Liver (tissue), 3 donors: ENCODE data around the gene ADARB1.

Source experiments
- FOXA1 ChIP-seq: IDR thresholded peaks from 2 replicates; pipeline ENCODE4 v1.6.1; 2016; ENCODE audit warnings: antibody characterized with exemption
- GABPA ChIP-seq, 2 donors: IDR thresholded peaks in 1 of 2; conservative IDR thresholded peaks in 1 of 2; 2 replicates each; pipeline ENCODE4 v1.6.1; 2016; ENCODE audit warnings: antibody characterized with exemption in 2 of 2, mild to moderate bottlenecking in 1 of 2, moderate library complexity in 1 of 2
- JUND ChIP-seq, 2 donors: IDR thresholded peaks; 2 replicates each; pipeline ENCODE4 v1.6.1; 2016; ENCODE audit warnings: antibody characterized with exemption in 2 of 2
- RAD21 ChIP-seq, 2 donors: IDR thresholded peaks; 2 replicates each; pipeline ENCODE4 v1.6.1; 2016; ENCODE audit warnings: antibody characterized with exemption in 2 of 2, mild to moderate bottlenecking in 2 of 2
- TAF1 ChIP-seq: conservative IDR thresholded peaks from 2 replicates; pipeline ENCODE4 v1.6.1; 2016; ENCODE audit warnings: antibody characterized with exemption, mild to moderate bottlenecking
- YY1 ChIP-seq: IDR thresholded peaks from 2 replicates; pipeline ENCODE4 v1.6.1; 2016; ENCODE audit warnings: antibody characterized with exemption, mild to moderate bottlenecking
- TF ChIP-seq, protein P1 (sequence below): IDR thresholded peaks from 2 replicates; pipeline ENCODE4 v1.6.1; 2016; ENCODE audit warnings: antibody characterized with exemption
- TF ChIP-seq, protein P2 (sequence below): fragments of 150-350 bp; IDR thresholded peaks from 2 replicates; pipeline ENCODE4 v1.5.1; 2017; ENCODE audit warnings: improper control_type of control experiment, low read depth, low read length; ENCODE audit not compliant: missing input control
- TF ChIP-seq, protein P3 (sequence below): IDR thresholded peaks from 2 replicates; pipeline ENCODE4 v1.6.1; 2016; ENCODE audit warnings: antibody characterized with exemption, mild to moderate bottlenecking
- TF ChIP-seq, protein P4 (sequence below): IDR thresholded peaks from 2 replicates; pipeline ENCODE4 v1.6.1; 2016; ENCODE audit warnings: antibody characterized with exemption
- donor health status: healthy.
- donor health status: healthy.

DNA sequence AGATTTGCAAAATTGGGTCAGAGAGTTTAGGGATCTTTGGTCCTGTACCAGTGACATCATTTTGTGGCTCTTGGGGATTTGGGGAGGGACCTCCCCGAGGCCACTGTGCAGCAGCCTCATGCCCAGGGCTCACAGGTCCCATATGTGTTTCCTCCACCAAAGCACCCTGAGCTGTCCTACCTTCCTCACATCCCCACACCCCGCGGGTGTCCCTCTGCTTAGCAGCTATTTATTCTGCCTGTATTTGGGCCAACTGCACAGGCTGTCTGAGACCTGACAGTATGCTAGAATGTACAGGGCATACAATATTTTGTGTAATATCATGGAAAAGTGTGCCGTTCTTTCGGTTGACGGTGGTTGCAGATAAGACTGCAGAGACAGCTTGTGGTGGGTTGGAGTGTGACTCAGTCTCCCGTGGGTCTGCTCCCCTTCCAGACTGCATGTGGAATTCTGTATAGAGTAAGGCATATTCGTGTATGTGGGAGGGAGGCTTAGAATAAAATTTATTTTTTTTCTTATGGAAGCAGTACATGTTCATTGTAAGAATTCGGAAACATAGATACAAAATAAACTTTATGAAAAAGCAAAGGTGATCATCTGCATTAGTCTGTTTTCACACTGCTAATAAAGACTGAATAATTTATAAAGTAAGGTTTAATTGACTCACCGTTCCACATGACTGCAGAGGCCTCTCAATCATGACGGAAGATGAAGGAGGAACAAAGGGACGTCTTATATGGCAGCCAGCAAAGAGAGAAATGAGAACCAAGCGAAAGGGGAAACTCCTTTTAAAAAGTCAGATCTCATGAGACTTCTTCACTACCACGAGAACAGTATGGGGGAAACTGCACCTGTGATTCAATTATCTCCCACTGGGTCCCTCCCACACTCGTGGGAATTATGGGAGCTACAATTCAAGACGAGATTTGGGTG is 84.4 kb downstream of the ADARB1 start:
- TF ChIP-seq, protein P1, sequence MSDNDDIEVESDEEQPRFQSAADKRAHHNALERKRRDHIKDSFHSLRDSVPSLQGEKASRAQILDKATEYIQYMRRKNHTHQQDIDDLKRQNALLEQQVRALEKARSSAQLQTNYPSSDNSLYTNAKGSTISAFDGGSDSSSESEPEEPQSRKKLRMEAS = no peak
- TF ChIP-seq RAD21 (IDR thresholded peaks at IDR 0.05) (no peak), JUND (IDR thresholded peaks at IDR 0.05) (no peak), FOXA1 (no peak), GABPA (IDR thresholded peaks at IDR 0.05 in 1 of 2, conservative IDR thresholded peaks at IDR 0.05 in 1 of 2) (no peak), TAF1 (no peak), YY1 (no peak)
- TF ChIP-seq, protein P2, sequence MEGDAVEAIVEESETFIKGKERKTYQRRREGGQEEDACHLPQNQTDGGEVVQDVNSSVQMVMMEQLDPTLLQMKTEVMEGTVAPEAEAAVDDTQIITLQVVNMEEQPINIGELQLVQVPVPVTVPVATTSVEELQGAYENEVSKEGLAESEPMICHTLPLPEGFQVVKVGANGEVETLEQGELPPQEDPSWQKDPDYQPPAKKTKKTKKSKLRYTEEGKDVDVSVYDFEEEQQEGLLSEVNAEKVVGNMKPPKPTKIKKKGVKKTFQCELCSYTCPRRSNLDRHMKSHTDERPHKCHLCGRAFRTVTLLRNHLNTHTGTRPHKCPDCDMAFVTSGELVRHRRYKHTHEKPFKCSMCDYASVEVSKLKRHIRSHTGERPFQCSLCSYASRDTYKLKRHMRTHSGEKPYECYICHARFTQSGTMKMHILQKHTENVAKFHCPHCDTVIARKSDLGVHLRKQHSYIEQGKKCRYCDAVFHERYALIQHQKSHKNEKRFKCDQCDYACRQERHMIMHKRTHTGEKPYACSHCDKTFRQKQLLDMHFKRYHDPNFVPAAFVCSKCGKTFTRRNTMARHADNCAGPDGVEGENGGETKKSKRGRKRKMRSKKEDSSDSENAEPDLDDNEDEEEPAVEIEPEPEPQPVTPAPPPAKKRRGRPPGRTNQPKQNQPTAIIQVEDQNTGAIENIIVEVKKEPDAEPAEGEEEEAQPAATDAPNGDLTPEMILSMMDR = no peak
- TF ChIP-seq, protein P3, sequence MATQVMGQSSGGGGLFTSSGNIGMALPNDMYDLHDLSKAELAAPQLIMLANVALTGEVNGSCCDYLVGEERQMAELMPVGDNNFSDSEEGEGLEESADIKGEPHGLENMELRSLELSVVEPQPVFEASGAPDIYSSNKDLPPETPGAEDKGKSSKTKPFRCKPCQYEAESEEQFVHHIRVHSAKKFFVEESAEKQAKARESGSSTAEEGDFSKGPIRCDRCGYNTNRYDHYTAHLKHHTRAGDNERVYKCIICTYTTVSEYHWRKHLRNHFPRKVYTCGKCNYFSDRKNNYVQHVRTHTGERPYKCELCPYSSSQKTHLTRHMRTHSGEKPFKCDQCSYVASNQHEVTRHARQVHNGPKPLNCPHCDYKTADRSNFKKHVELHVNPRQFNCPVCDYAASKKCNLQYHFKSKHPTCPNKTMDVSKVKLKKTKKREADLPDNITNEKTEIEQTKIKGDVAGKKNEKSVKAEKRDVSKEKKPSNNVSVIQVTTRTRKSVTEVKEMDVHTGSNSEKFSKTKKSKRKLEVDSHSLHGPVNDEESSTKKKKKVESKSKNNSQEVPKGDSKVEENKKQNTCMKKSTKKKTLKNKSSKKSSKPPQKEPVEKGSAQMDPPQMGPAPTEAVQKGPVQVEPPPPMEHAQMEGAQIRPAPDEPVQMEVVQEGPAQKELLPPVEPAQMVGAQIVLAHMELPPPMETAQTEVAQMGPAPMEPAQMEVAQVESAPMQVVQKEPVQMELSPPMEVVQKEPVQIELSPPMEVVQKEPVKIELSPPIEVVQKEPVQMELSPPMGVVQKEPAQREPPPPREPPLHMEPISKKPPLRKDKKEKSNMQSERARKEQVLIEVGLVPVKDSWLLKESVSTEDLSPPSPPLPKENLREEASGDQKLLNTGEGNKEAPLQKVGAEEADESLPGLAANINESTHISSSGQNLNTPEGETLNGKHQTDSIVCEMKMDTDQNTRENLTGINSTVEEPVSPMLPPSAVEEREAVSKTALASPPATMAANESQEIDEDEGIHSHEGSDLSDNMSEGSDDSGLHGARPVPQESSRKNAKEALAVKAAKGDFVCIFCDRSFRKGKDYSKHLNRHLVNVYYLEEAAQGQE = no peak
- TF ChIP-seq, protein P4, sequence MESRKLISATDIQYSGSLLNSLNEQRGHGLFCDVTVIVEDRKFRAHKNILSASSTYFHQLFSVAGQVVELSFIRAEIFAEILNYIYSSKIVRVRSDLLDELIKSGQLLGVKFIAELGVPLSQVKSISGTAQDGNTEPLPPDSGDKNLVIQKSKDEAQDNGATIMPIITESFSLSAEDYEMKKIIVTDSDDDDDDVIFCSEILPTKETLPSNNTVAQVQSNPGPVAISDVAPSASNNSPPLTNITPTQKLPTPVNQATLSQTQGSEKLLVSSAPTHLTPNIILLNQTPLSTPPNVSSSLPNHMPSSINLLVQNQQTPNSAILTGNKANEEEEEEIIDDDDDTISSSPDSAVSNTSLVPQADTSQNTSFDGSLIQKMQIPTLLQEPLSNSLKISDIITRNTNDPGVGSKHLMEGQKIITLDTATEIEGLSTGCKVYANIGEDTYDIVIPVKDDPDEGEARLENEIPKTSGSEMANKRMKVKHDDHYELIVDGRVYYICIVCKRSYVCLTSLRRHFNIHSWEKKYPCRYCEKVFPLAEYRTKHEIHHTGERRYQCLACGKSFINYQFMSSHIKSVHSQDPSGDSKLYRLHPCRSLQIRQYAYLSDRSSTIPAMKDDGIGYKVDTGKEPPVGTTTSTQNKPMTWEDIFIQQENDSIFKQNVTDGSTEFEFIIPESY = no peak
